ENCODE data around the gene SLC12A7.

The SLC12A7 gene

DNA sequence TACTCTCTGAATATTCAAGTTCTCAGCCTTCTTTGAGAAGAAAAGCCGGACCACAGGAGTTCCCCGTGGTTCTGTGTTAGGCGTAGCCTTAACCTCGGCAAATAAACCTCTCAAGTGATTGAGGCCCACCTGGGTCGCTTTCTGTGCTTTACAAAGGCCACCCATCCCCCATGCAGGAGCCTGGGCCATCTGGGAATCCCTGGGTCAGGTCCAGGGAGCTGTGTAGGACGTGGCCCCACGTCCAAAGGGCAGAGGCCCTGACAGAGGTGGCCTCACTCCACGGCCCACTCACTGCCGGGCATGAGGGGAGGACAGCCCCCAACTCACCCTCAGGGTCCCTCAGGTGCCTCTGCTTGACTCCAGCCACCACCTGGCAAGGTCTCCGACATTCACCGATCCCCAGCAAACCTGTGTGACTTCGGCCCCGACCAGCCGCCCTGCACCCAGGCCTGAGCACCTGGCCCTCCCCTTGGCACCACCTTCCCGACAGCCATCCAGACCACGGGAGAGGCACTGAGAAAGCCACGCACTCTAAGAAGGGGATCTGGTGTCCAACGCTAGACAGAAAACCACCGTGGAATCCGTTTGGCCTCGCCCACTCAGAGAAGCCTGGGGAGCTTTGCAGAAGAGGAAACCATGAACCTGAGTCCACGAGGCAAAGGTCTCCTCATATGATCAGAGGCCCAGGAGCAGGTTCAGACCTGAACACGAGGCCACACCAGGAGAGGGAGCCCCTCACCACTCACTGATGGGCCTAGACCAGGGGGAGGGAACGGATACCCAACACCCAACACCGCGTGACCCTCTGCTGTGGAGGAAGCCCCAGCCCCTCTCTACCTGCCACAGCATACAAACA, 4.5 kb downstream of the SLC12A7 start:
- H3K9ac ChIP-seq (ENCODE audit: low read depth, low read length) = peak overlapping the region; percentile 43; the same call in 1 of the 2 replicates
- peaks cover 30% of the 10 kb centered on the region for H3K4me1 ChIP-seq (ENCODE audit: insufficient read depth, low read length)
- no peak overlapping the region; the same call in 1 of the 2 replicates for H3K4me3 ChIP-seq (ENCODE audit: low read length)
- no peaks in the 10 kb centered on the region for H3K27me3 ChIP-seq (ENCODE audit: insufficient read depth, low read length)
- no peaks in the 10 kb centered on the region; the same call in 1 of the 2 replicates for H3K36me3 ChIP-seq (ENCODE audit: insufficient read depth, low read length)
- H3K27ac ChIP-seq (ENCODE audit: low read depth, low read length) = peak overlapping the region; percentile 93
- H3K9me3 ChIP-seq (ENCODE audit: insufficient read depth, low read depth, low read length) = no peaks in the 10 kb centered on the region
- 61% methylated on average over 26 of the region's 26 CpGs for WGBS

DNA sequence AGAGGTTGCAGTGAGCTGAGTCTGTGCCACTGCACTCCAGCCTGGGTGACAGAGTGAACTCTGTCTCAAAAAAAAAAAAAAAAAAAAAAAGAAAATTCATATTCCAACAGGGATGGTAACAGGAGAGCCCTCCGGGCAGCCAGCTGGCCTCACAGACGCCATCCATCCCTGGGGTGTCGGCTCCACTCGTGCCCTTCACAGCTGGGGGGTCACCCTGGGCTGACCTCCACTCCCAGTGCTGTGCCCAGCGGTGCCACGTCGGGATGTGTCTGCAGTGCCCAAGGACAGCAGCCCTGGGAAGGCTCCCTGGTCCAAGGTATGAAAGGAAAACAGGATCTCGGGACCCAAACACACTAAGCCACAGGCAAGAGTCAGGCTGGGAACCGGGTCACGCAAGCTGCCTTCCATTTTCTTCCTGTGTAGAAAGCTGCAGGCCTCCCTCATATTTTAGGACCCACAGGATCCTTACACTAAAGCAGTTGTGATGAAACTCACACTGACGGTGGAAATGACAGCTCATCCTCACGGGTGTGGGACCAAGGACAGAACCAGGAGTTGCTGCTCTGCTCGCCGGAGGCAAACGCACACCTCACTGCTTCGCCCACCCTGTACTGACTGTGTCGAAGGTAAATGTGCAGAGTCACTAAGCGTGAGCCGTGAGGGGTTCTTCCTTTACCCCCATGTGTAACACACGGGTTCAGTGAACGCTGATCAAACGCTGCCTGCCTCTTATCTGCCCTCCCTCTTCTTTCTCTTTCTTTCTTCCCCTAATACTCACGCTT, 5.3 kb downstream of the SLC12A7 start:
- peak overlapping the region; percentile 93; the same call in 1 of the 2 replicates for H3K27ac ChIP-seq (ENCODE audit: low read depth, low read length)
- H3K9me3 ChIP-seq (ENCODE audit: insufficient read depth, low read depth, low read length) = no peaks in the 10 kb centered on the region
- no peaks in the 10 kb centered on the region; the same call in 1 of the 2 replicates for H3K36me3 ChIP-seq (ENCODE audit: insufficient read depth, low read length)
- no peaks in the 10 kb centered on the region for H3K27me3 ChIP-seq (ENCODE audit: insufficient read depth, low read length)
- H3K4me1 ChIP-seq (ENCODE audit: insufficient read depth, low read length) = peaks cover 39% of the 10 kb centered on the region
- WGBS = 69% methylated on average over 23 of the region's 23 CpGs
- no peak overlapping the region for H3K4me3 ChIP-seq (ENCODE audit: low read length)
- peak overlapping the region; percentile 43 for H3K9ac ChIP-seq (ENCODE audit: low read depth, low read length)

DNA sequence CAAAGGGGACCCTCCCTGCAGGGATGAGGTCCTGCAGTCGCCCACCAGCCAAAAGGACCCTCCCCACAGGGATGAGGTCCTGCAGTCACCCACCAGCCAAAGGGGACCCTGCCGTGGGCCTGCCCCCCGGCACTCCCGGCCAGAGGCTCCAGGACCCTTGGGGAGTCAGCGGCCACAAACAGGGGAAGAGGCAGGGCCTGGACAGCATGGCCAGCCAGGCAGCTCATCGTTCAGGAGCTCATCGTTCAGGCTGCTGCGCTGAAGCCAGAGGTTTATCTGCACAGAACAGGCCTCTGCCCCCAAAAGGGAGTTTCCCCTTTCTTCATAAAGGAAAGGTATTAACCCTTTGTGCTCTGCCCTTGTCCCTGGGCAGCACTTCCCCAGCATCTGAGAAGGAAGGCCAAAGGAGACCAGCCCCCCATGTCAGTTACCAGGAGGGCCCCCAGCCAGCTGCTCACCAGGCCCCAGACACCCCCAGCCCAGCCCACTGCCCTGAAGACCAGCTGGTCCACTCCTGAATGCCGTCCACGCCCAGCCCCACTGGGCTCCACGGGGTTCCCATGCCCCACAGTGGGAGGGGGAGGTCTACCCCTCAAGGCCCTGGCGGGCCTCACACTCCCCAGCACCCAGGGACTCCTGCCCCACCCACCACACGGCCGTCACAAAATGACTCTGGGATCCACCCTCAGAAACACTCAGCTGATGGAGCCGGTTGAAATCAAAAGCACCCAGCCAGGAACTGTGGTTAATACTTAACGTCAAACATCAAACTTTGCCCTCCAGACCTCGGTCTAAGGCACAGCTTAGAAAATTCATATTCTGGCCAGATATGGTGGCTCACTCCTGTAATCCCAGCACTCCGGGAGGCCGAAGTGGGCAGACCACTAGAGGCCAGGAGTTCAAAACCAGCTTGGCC, 6.3 kb downstream of the SLC12A7 start:
- 69% methylated on average over 19 of the region's 19 CpGs for WGBS
- Histone ChIP-seq H3K4me3 (ENCODE audit: low read length) (no peak overlapping the region), H3K36me3 (ENCODE audit: insufficient read depth, low read length) (no peaks in the 10 kb centered on the region; the same call in 1 of the 2 replicates), H3K27ac (ENCODE audit: low read depth, low read length) (no peak overlapping the region), H3K27me3 (ENCODE audit: insufficient read depth, low read length) (no peaks in the 10 kb centered on the region), H3K4me1 (ENCODE audit: insufficient read depth, low read length) (peaks cover 44% of the 10 kb centered on the region), H3K9me3 (ENCODE audit: insufficient read depth, low read depth, low read length) (no peaks in the 10 kb centered on the region), H3K9ac (ENCODE audit: low read depth, low read length) (no peak overlapping the region)

DNA sequence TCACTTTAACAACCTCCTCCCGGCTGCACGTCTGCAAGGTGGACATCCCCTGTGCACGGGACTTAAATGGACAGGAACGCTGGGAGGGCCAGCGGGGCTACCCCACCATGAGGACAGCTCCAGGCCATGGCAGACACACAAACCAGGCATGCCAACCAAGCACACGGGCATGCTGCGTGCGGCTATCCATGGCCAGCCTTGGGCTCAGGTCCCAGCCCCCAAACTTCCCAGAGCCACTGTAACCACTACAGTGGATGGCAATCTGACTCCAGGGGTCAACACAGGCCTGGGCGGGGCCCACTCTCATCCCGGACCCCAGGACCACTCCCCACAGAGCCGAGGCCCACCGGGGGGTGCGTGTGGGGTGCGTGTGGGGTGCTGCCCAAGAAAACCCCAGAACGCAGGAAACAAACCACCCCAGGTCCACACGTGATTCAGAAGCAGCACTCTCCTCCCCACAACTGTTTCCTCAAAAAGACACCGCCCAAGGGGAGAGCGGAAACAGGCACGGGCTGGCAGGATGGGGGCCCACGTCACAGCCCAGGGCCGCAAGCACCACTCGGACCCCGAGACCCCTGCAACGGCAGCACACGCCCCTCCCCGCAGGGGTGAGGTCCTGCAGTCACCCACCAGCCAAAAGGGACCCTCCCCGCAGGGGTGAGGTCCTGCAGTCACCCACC, 7.4 kb downstream of the SLC12A7 start:
- Histone ChIP-seq H3K27me3 (ENCODE audit: insufficient read depth, low read length) (no peaks in the 10 kb centered on the region), H3K4me1 (ENCODE audit: insufficient read depth, low read length) (peaks cover 55% of the 10 kb centered on the region), H3K36me3 (ENCODE audit: insufficient read depth, low read length) (no peaks in the 10 kb centered on the region), H3K9me3 (ENCODE audit: insufficient read depth, low read depth, low read length) (no peaks in the 10 kb centered on the region), H3K4me3 (ENCODE audit: low read length) (no peak overlapping the region), H3K27ac (ENCODE audit: low read depth, low read length) (no peak overlapping the region), H3K9ac (ENCODE audit: low read depth, low read length) (no peak overlapping the region)
- 85% methylated on average over 27 of the region's 27 CpGs for WGBS

DNA sequence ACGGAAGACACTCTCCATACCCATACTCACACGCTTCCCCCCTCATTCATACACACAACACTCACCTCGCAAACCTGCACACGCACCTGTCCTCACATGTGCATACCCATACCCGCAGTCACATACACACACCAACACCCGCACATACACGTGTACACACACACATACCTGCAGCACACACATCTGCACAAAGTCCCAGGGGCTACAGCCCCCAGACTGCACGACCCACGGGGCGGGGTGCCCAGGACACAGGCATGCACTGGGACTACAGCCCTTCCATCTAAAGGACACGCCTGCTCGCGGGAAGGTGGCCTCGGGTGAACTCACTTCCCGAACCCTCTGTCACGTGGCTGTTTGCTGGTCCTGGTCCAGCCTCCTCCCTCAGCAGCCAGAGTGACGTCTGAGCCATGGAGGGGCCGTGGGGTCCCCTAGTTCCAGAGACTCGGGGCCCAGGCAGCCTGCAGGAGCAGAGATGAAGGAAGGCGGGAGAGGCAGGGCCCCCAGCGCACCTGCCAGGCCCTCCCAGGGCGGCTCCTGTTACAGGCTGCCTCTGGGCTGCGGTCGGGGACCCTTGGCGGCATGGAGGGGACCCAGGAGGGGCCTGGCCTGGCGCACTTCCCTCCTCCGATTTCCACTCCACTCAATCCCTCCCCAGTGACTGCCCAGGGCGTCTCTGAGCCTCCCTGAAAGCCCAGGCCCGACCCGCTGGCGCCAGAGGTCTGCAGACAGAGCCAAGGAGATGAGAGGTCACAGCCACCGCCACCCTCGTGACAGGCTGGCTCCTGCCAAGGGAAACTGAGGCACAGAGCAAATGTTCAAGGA, 8.1 kb downstream of the SLC12A7 start:
- Histone ChIP-seq H3K4me3 (ENCODE audit: low read length) (no peak overlapping the region), H3K9ac (ENCODE audit: low read depth, low read length) (no peak overlapping the region), H3K36me3 (ENCODE audit: insufficient read depth, low read length) (no peaks in the 10 kb centered on the region), H3K27ac (ENCODE audit: low read depth, low read length) (no peak overlapping the region), H3K27me3 (ENCODE audit: insufficient read depth, low read length) (no peaks in the 10 kb centered on the region), H3K9me3 (ENCODE audit: insufficient read depth, low read depth, low read length) (no peaks in the 10 kb centered on the region), H3K4me1 (ENCODE audit: insufficient read depth, low read length) (peaks cover 63% of the 10 kb centered on the region)
- 91% methylated on average over 33 of the region's 33 CpGs for WGBS

DNA sequence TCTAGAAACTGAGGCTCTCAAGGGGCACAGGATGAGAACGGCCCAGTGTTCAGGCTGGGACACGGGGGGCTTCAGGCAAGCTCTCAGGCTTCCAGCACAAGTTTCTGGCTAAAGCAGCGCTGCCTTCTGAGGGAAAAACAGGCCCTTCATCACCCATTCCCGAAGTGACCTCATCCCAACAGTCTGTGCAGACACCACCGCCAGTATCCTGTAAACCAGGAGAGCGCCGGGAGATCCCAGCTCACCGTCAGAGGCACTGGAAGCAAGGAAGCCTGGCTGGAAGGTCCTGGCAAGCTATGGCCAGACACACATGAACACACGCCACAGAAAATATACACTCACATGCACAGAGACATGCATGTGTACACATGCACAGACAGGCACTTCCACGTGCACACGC, 8.8 kb downstream of the SLC12A7 start:
- WGBS = 85% methylated on average over 11 of the region's 11 CpGs
- H3K9ac ChIP-seq (ENCODE audit: low read depth, low read length) = no peak overlapping the region

DNA sequence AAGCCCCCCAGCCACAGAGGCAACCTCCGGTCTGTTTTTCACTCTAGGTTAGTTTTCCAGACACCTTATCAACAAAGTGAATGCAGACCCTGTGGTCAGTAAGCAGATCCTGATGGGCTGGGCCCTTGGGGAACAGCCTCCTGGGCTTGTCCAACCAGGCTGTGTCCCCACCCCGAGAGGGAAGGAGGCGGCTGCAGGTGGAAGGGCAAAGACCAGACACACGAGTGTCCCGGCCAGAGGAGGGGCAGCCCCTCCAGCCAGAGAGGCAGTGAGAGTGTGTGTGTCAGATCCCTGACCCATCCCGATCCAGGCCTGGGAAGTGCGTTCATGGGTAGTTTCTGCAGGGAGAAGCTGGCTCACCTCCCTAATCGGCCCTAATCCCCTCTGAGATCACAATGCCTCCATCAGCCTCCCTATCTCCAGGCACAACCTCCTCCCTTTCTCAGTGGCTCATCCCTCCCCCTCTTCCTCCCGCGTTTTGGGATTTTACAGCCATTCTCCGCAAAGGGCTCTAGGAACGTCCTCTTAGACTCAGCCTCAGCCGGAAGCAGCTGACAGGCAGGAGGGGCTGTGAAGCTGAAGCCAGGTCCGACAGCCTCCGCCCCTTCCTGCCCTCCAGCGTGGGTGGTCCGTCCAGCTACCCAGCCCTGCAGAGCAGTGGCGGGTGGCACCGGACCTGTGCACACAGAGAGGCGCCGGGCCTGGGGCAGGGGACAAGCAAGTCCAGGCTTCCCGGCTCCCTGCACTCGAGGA, 9.7 kb downstream of the SLC12A7 start:
- WGBS = 30% methylated on average over 23 of the region's 23 CpGs

More for the DNA sequence above, 8.8 kb downstream of the SLC12A7 start:
- Histone ChIP-seq H3K36me3 (ENCODE audit: insufficient read depth, low read length) (no peaks in the 10 kb centered on the region), H3K4me1 (ENCODE audit: insufficient read depth, low read length) (peaks cover 58% of the 10 kb centered on the region), H3K27me3 (ENCODE audit: insufficient read depth, low read length) (no peaks in the 10 kb centered on the region), H3K9me3 (ENCODE audit: insufficient read depth, low read depth, low read length) (no peaks in the 10 kb centered on the region), H3K4me3 (ENCODE audit: low read length) (no peak overlapping the region), H3K27ac (ENCODE audit: low read depth, low read length) (peak overlapping the region; percentile 35; the same call in 1 of the 2 replicates)

DNA sequence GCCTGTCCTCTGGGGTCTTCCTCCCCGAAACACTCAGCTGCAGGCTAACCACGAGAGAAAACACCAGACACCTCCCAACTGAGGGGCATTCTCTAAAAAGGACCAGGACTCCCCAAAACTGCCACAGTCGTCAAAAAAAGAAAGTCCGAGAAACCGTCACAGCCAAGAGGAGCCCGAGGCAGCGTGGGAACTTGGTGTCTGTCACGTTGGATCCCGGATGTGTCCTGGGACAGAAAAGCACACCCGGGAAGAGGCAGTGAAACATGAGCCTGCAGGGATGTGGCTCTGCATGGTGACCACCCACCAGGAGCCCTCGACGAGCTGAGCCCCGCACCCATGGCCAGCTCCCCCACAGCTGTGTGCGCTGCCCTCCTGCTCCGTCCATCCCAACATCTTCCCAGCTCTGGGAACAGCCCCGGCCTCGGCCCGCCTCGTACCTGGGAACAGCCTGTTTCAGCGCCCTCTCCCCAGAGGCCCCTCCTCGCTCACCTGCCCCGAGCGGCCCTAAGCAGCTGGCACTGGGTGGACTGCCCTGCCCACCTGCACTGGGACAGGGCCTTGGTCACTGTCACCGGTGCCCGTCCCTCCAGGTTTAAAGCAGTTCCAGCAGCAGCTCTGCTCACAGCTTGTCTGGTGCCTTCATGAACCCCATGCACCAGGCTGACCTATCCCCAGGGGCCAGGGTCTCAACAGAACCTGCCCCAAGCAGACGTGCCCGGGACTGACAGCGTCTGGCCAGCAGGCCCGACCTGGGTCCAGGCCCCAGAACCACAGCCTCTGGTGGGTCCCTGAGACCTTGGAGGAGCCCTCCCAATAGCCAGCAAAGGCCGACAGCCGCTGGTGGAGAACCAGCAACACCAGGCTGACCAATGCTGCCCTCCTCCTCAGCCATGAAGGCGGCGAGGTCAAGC, 10.9 kb downstream of the SLC12A7 start:
- Histone ChIP-seq H3K4me3 (ENCODE audit: low read length) (no peak overlapping the region), H3K27me3 (ENCODE audit: insufficient read depth, low read length) (no peaks in the 10 kb centered on the region), H3K27ac (ENCODE audit: low read depth, low read length) (peak overlapping the region; percentile 20; the same call in 1 of the 2 replicates), H3K9ac (ENCODE audit: low read depth, low read length) (0 out of 2 replicates have a peak overlapping the region, but pooled peaks have one; percentile 10), H3K4me1 (ENCODE audit: insufficient read depth, low read length) (peaks cover 57% of the 10 kb centered on the region), H3K9me3 (ENCODE audit: insufficient read depth, low read depth, low read length) (no peaks in the 10 kb centered on the region), H3K36me3 (ENCODE audit: insufficient read depth, low read length) (peaks cover 5% of the 10 kb centered on the region)
- 73% methylated on average over 33 of the region's 33 CpGs for WGBS

More for the DNA sequence above, 9.7 kb downstream of the SLC12A7 start:
- no peaks in the 10 kb centered on the region for H3K9me3 ChIP-seq (ENCODE audit: insufficient read depth, low read depth, low read length)
- H3K9ac ChIP-seq (ENCODE audit: low read depth, low read length) = peak overlapping the region; percentile 42; the same call in 1 of the 2 replicates
- no peaks in the 10 kb centered on the region for H3K36me3 ChIP-seq (ENCODE audit: insufficient read depth, low read length)
- H3K4me3 ChIP-seq (ENCODE audit: low read length) = 0 out of 2 replicates have a peak overlapping the region, but pooled peaks have one; percentile 14
- H3K4me1 ChIP-seq (ENCODE audit: insufficient read depth, low read length) = peaks cover 58% of the 10 kb centered on the region
- no peaks in the 10 kb centered on the region for H3K27me3 ChIP-seq (ENCODE audit: insufficient read depth, low read length)
- H3K27ac ChIP-seq (ENCODE audit: low read depth, low read length) = peak overlapping the region; percentile 72

Data from HUES64 (cell line).